Loucy (cell line): Measurements from ENCODE around the gene FGF16.

Source experiments
- H2AFZ ChIP-seq: fragments of 200-600 bp; sonication (generic); 2 replicates; pipeline ENCODE4 v1.6.0; 2016; ENCODE audit warnings: antibody characterized with exemption, mild to moderate bottlenecking, low read length, moderate library complexity
- H3F3A ChIP-seq: fragments of 200-600 bp; 2 replicates; pipeline ENCODE4 v1.6.0; 2016; ENCODE audit warnings: antibody characterized with exemption, low read depth, mild to moderate bottlenecking
- H3K27me3 ChIP-seq: fragments of 200-600 bp; sonication (generic); 2 replicates; pipeline ENCODE4 v1.6.1; 2014; ENCODE audit warnings: low read length, mild to moderate bottlenecking; ENCODE audit not compliant: insufficient read depth, poor library complexity, severe bottlenecking
- H3K36me3 ChIP-seq: fragments of 200-600 bp; sonication (generic); 2 replicates; pipeline ENCODE4 v1.6.1; 2016; ENCODE audit warnings: low read length; ENCODE audit not compliant: insufficient read depth
- H3K4me1 ChIP-seq: fragments of 200-600 bp; sonication (generic); 2 replicates; pipeline ENCODE4 v1.5.1; 2014; ENCODE audit warnings: low read length, mild to moderate bottlenecking; ENCODE audit not compliant: insufficient read depth, poor library complexity, severe bottlenecking
- H3K4me2 ChIP-seq: fragments of 200-600 bp; sonication (generic); 2 replicates; pipeline ENCODE4 v1.6.0; 2014; ENCODE audit warnings: antibody characterized with exemption, low read length, low read depth, mild to moderate bottlenecking; ENCODE audit not compliant: poor library complexity, severe bottlenecking
- H3K4me3 ChIP-seq: fragments of 200-600 bp; sonication (generic); 2 replicates; pipeline ENCODE4 v1.5.1; 2014; ENCODE audit warnings: low read length, mild to moderate bottlenecking, mixed read lengths; ENCODE audit not compliant: poor library complexity, severe bottlenecking
- H3K79me2 ChIP-seq: fragments of 200-600 bp; sonication (generic); 2 replicates; pipeline ENCODE4 v1.6.1; 2014; ENCODE audit warnings: low read length; ENCODE audit not compliant: insufficient read depth
- H3K9ac ChIP-seq: fragments of 200-600 bp; sonication (generic); 2 replicates; pipeline ENCODE4 v1.6.0; 2014; ENCODE audit warnings: mild to moderate bottlenecking, low read depth, low read length, moderate library complexity; ENCODE audit not compliant: poor library complexity, severe bottlenecking
- H3K9me2 ChIP-seq: fragments of 200-600 bp; sonication (generic); replicated peaks from 2 replicates; pipeline ENCODE4 v1.6.1; 2016; ENCODE audit warnings: low read depth, low read length, mixed read lengths
- H3K9me3 ChIP-seq: fragments of 200-600 bp; sonication (generic); 2 replicates; pipeline ENCODE4 v1.6.1; 2014; ENCODE audit warnings: mild to moderate bottlenecking, antibody characterized with exemption, low read length, low read depth; ENCODE audit not compliant: insufficient read depth
- H4K20me1 ChIP-seq: fragments of 200-600 bp; sonication (generic); 2 replicates; pipeline ENCODE4 v1.6.0; 2014; ENCODE audit warnings: antibody characterized with exemption, low read length, mild to moderate bottlenecking; ENCODE audit not compliant: insufficient read depth, poor library complexity, severe bottlenecking
- CTCF ChIP-seq: fragments of 200-600 bp; sonication (generic); conservative IDR thresholded peaks from 2 replicates; pipeline ENCODE4 v1.5.1; 2014; ENCODE audit warnings: mild to moderate bottlenecking, antibody characterized with exemption, low read length
- EZH2phosphoT487 ChIP-seq: fragments of 200-600 bp; IDR thresholded peaks from 2 replicates; pipeline ENCODE4 v1.6.1; 2018; ENCODE audit warnings: antibody characterized with exemption, mild to moderate bottlenecking, moderate library complexity, borderline replicate concordance

The FGF16 gene

GRCh38 chrX:77412631-77413030, 34.6 kb upstream of the FGF16 start:
- Histone ChIP-seq H3K9me2 (no peaks in the 10 kb centered on the region), H3K9me3 (no peaks in the 10 kb centered on the region), H3K4me1 (no peaks in the 10 kb centered on the region), H2AFZ (no peak overlapping the region), H3K4me3 (no peak overlapping the region), H3K79me2 (no peaks in the 10 kb centered on the region), H3K36me3 (no peaks in the 10 kb centered on the region), H3K4me2 (no peak overlapping the region), H4K20me1 (no peaks in the 10 kb centered on the region), H3K27me3 (no peaks in the 10 kb centered on the region), H3K9ac (no peak overlapping the region), H3F3A (no peaks in the 10 kb centered on the region)
- TF ChIP-seq EZH2phosphoT487 (no peak), CTCF (no peak)

GRCh38 chrX:77415161-77415560, 32.0 kb upstream of the FGF16 start:
- H3K27me3 ChIP-seq, result no peaks in the 10 kb centered on the region
- no peak overlapping the region for H3K4me2 ChIP-seq
- no peaks in the 10 kb centered on the region for H3F3A ChIP-seq
- H3K36me3 ChIP-seq, result no peaks in the 10 kb centered on the region
- H3K9me2 ChIP-seq, result no peaks in the 10 kb centered on the region
- H3K9me3 ChIP-seq, result no peaks in the 10 kb centered on the region
- no peaks in the 10 kb centered on the region for H3K79me2 ChIP-seq
- H4K20me1 ChIP-seq, result no peaks in the 10 kb centered on the region
- no peaks in the 10 kb centered on the region for H3K4me1 ChIP-seq
- H3K4me3 ChIP-seq, result no peak overlapping the region
- H2AFZ ChIP-seq, result no peak overlapping the region
- no peak; the same call in 1 of the 2 replicates for TF ChIP-seq CTCF
- no peak for TF ChIP-seq EZH2phosphoT487
- H3K9ac ChIP-seq, result no peak overlapping the region

- Histone ChIP-seq H3K79me2 (no peaks in the 10 kb centered on the region), H3K4me3 (no peak overlapping the region), H3K27me3 (no peaks in the 10 kb centered on the region), H3K4me2 (no peak overlapping the region), H3K9me2 (no peaks in the 10 kb centered on the region), H3K9ac (no peak overlapping the region), H3K9me3 (no peaks in the 10 kb centered on the region), H3K36me3 (no peaks in the 10 kb centered on the region), H4K20me1 (no peaks in the 10 kb centered on the region), H3F3A (no peaks in the 10 kb centered on the region), H2AFZ (no peak overlapping the region), H3K4me1 (no peaks in the 10 kb centered on the region)
- no peak for TF ChIP-seq EZH2phosphoT487
- TF ChIP-seq CTCF, result no peak
Measured at GRCh38 chrX:77415882-77416281, 31.3 kb upstream of the FGF16 start.
